Suprapubic skin (tissue), 3 donors: ENCODE results near the gene CAMK1D.

Experiments
- CTCF ChIP-seq, 2 donors: fragments of 200-600 bp in 1 of 2; fragments of 450-650 bp in 1 of 2; sonication (generic) in 1 of 2; IDR thresholded peaks; one replicate each; pipeline ENCODE4 v1.5.1; 2016 to 2019; ENCODE audit warnings: antibody characterized with exemption in 2 of 2, mild to moderate bottlenecking in 1 of 2, moderate library complexity in 1 of 2
- EP300 ChIP-seq: sonication (generic); formaldehyde crosslinking; IDR thresholded peaks from one replicate; pipeline ENCODE4 v1.6.1; 2017; ENCODE audit warnings: antibody characterized with exemption
- POLR2A ChIP-seq, 2 donors: fragments of 450-650 bp; IDR thresholded peaks; one replicate each; pipeline ENCODE4 v1.6.1; 2017; ENCODE audit warnings: antibody characterized with exemption in 2 of 2, mild to moderate bottlenecking in 2 of 2, moderate library complexity in 2 of 2

DNA sequence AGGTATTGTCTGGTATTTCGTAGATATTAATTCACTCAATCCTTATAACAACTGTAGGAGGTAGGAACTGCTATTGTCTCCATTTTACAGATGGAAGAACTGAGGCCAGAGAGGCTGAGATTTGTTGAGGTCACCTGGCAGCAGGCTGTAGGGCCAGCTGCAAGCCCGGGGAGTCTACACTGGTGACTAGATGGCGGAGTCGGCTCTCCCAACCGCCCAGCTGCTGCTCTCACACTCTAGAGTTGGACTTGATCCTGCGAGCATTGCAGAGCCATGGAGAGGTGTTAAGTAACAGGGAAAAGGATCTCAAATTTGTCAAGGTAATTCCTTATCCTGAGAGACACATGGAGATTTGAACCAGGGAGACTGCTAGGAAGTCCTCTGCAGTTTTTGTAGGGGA, 124.1 kb downstream of the CAMK1D start:
- no peak for TF ChIP-seq CTCF (IDR thresholded peaks at IDR 0.05)
- no peak for TF ChIP-seq POLR2A (IDR thresholded peaks at IDR 0.05)
- TF ChIP-seq EP300 = no peak
